ENCODE results near the gene PINLYP.

PINLYP gene

DNA sequence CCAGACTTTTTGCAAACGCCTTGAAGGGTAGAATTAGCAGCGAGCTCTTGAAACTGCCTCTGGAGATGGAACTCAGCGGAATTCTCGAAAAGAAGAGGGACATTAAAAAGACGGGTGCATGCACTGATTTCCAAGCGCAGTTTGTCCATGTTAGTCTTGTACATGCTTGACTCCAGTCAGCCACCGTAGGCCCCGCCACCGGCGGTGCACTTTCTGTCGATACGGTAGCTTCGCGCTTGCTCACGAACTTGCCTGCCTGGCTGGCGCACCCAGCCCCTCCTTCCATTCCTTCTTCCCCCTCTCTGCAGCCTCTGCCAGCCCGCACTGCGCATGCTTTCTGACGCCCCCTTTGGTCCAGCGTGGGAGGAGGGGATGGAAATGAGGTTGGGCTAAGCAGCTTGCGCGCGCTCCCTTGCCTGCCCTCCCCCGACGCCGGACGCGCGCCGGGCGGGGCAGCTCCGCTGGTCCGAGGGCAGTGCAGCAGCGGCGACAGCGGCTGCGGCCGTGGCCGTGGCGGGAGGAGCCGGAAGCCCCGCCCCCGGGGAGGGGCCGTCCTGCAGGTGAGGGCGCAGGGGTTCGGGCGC lies 42.5 kb upstream of the PINLYP start, which contains the start of gene ZNF575:
Gene ZNF575, plus strand, starts transcription at position 227 of the 584 bp plus-strand sequence. CDS start 1,235 bp downstream, outside the sequence.
- peaks cover 10% of the 10 kb centered on the region for H3K36me3 ChIP-seq (ENCODE audit: insufficient read depth, insufficient read length, low read length)
- peak; percentile 85 for DNase-seq (ENCODE audit: low read depth, low spot score)
- peak within 1 kb of the TSS; percentile 80 for H3K9ac ChIP-seq (ENCODE audit: insufficient read length, low read depth)
- no peaks in the 10 kb centered on the region for H3K9me3 ChIP-seq (ENCODE audit: insufficient read depth, low read length)
- H3K27me3 ChIP-seq (ENCODE audit: insufficient read depth, insufficient read length), result no peaks in the 10 kb centered on the region
- H3K4me1 ChIP-seq (ENCODE audit: insufficient read depth, insufficient read length), result peaks cover 10% of the 10 kb centered on the region
- TF ChIP-seq SUZ12 (IDR thresholded peaks at IDR 0.05; ENCODE audit: extremely low read depth, insufficient read depth, insufficient read length), result no peak
- TF ChIP-seq YY1 (IDR thresholded peaks at IDR 0.05; ENCODE audit: insufficient read depth, insufficient read length), result no peak
- no peak for TF ChIP-seq ZNF274 (IDR thresholded peaks at IDR 0.05; ENCODE audit: low read depth, low read length)
- H3K4me3 ChIP-seq (ENCODE audit: insufficient read length, low read depth), result peak within 1 kb of the TSS; percentile 56

- peaks cover 16% of the 10 kb centered on the region for H3K36me3 ChIP-seq (ENCODE audit: insufficient read depth, insufficient read length, low read length)
- peaks cover 7% of the 10 kb centered on the region; the same call in 1 of the 2 replicates for H3K9me3 ChIP-seq (ENCODE audit: insufficient read depth, low read length)
- no peaks in the 10 kb centered on the region for H3K27me3 ChIP-seq (ENCODE audit: insufficient read depth, insufficient read length)
- DNase-seq (ENCODE audit: low read depth, low spot score), result peak; percentile 95
- H3K4me3 ChIP-seq (ENCODE audit: insufficient read length, low read depth), result peak overlapping the region; percentile 44
- TF ChIP-seq ZNF274 (IDR thresholded peaks at IDR 0.05; ENCODE audit: low read depth, low read length), result no peak
- no peak for TF ChIP-seq YY1 (IDR thresholded peaks at IDR 0.05; ENCODE audit: insufficient read depth, insufficient read length)
- no peak for TF ChIP-seq SUZ12 (IDR thresholded peaks at IDR 0.05; ENCODE audit: extremely low read depth, insufficient read depth, insufficient read length)
- peak overlapping the region; percentile 72 for H3K9ac ChIP-seq (ENCODE audit: insufficient read length, low read depth)
- H3K4me1 ChIP-seq (ENCODE audit: insufficient read depth, insufficient read length), result peaks cover 10% of the 10 kb centered on the region
Observed at GRCh38 chr19:43533546-43534304, 41.9 kb upstream of the PINLYP start.

DNA sequence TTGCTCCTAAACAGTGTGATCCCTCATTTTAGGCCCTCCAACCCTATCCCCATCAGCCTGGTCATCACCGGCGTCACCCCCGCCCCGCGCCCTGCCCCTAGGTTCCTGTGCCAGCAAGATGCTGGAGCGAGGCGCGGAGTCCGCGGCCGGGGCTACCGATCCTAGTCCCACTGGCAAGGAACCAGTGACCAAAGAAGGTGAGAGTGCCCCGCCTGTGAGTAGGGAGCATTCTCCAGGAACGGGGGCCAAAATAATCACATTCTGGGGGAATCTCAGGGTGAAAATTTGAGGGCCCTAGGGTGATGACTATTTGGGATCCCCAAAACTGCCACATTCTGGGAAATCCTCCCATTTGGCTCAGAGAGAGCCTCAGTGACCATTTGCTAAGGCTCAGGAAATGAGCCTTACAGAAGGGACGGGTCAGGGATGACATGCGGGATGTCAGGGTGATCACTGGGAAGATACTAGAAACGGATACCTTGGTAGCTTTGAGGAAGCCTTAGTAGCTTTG lies 41.2 kb upstream of the PINLYP start:
- TF ChIP-seq SUZ12 (IDR thresholded peaks at IDR 0.05; ENCODE audit: extremely low read depth, insufficient read depth, insufficient read length) (no peak), YY1 (IDR thresholded peaks at IDR 0.05; ENCODE audit: insufficient read depth, insufficient read length) (no peak), ZNF274 (IDR thresholded peaks at IDR 0.05; ENCODE audit: low read depth, low read length) (no peak)
- peaks cover 22% of the 10 kb centered on the region for H3K36me3 ChIP-seq (ENCODE audit: insufficient read depth, insufficient read length, low read length)
- peaks cover 13% of the 10 kb centered on the region; the same call in 1 of the 2 replicates for H3K9me3 ChIP-seq (ENCODE audit: insufficient read depth, low read length)
- H3K9ac ChIP-seq (ENCODE audit: insufficient read length, low read depth), result peak overlapping the region; percentile 33
- no peak for DNase-seq (ENCODE audit: low read depth, low spot score)
- peaks cover 10% of the 10 kb centered on the region for H3K4me1 ChIP-seq (ENCODE audit: insufficient read depth, insufficient read length)
- H3K4me3 ChIP-seq (ENCODE audit: insufficient read length, low read depth), result peak overlapping the region; percentile 21
- no peaks in the 10 kb centered on the region for H3K27me3 ChIP-seq (ENCODE audit: insufficient read depth, insufficient read length)

GRCh38 chr19:43534816-43535761 lies 40.5 kb upstream of the PINLYP start:
- H3K27me3 ChIP-seq (ENCODE audit: insufficient read depth, insufficient read length), result no peaks in the 10 kb centered on the region
- TF ChIP-seq ZNF274 (IDR thresholded peaks at IDR 0.05; ENCODE audit: low read depth, low read length), result no peak
- no peak for TF ChIP-seq YY1 (IDR thresholded peaks at IDR 0.05; ENCODE audit: insufficient read depth, insufficient read length)
- no peak for TF ChIP-seq SUZ12 (IDR thresholded peaks at IDR 0.05; ENCODE audit: extremely low read depth, insufficient read depth, insufficient read length)
- H3K9me3 ChIP-seq (ENCODE audit: insufficient read depth, low read length), result peaks cover 13% of the 10 kb centered on the region; the same call in 1 of the 2 replicates
- H3K4me1 ChIP-seq (ENCODE audit: insufficient read depth, insufficient read length), result peaks cover 10% of the 10 kb centered on the region
- H3K4me3 ChIP-seq (ENCODE audit: insufficient read length, low read depth), result no peak overlapping the region
- DNase-seq (ENCODE audit: low read depth, low spot score), result no peak
- peak overlapping the region; percentile 33 for H3K9ac ChIP-seq (ENCODE audit: insufficient read length, low read depth)
- peaks cover 25% of the 10 kb centered on the region for H3K36me3 ChIP-seq (ENCODE audit: insufficient read depth, insufficient read length, low read length)

DNA sequence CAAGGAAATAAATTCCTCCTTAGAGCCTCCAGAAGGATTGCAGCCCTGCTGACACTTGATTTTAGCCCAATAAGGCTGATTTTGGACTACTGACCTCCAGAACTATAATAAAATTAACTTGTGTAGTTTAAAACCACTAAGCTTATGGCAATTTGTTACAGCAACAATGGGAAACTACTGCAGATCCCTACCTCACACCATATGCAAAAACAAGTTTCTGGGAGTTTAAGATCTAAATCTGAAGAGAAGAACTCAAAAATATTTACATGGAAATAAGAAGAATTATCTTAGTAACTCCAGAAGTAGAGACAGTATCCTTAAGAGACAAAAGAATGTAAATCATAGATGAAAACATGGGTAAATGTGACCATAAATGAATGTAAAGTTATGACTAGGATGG lies 36.7 kb upstream of the PINLYP start:
- Histone ChIP-seq H3K9me3 (ENCODE audit: insufficient read depth, low read length) (peaks cover 13% of the 10 kb centered on the region; the same call in 1 of the 2 replicates), H3K9ac (ENCODE audit: insufficient read length, low read depth) (no peak overlapping the region), H3K4me1 (ENCODE audit: insufficient read depth, insufficient read length) (peaks cover 10% of the 10 kb centered on the region), H3K4me3 (ENCODE audit: insufficient read length, low read depth) (no peak overlapping the region), H3K27me3 (ENCODE audit: insufficient read depth, insufficient read length) (no peaks in the 10 kb centered on the region), H3K36me3 (ENCODE audit: insufficient read depth, insufficient read length, low read length) (peaks cover 47% of the 10 kb centered on the region)
- no peak for TF ChIP-seq YY1 (IDR thresholded peaks at IDR 0.05; ENCODE audit: insufficient read depth, insufficient read length)
- TF ChIP-seq SUZ12 (IDR thresholded peaks at IDR 0.05; ENCODE audit: extremely low read depth, insufficient read depth, insufficient read length), result no peak
- no peak for TF ChIP-seq ZNF274 (IDR thresholded peaks at IDR 0.05; ENCODE audit: low read depth, low read length)
- DNase-seq (ENCODE audit: low read depth, low spot score), result no peak

GRCh38 chr19:43540381-43540780 lies 35.2 kb upstream of the PINLYP start:
- H3K9ac ChIP-seq (ENCODE audit: insufficient read length, low read depth), result no peak overlapping the region
- H3K36me3 ChIP-seq (ENCODE audit: insufficient read depth, insufficient read length, low read length), result peaks cover 56% of the 10 kb centered on the region
- peaks cover 3% of the 10 kb centered on the region for H3K4me1 ChIP-seq (ENCODE audit: insufficient read depth, insufficient read length)

More at GRCh38 chr19:43540381-43540780, 35.2 kb upstream of the PINLYP start:
- H3K27me3 ChIP-seq (ENCODE audit: insufficient read depth, insufficient read length), result no peaks in the 10 kb centered on the region
- H3K9me3 ChIP-seq (ENCODE audit: insufficient read depth, low read length), result peaks cover 13% of the 10 kb centered on the region; the same call in 1 of the 2 replicates
- TF ChIP-seq SUZ12 (IDR thresholded peaks at IDR 0.05; ENCODE audit: extremely low read depth, insufficient read depth, insufficient read length), result no peak
- no peak for TF ChIP-seq YY1 (IDR thresholded peaks at IDR 0.05; ENCODE audit: insufficient read depth, insufficient read length)
- TF ChIP-seq ZNF274 (IDR thresholded peaks at IDR 0.05; ENCODE audit: low read depth, low read length), result no peak
- no peak overlapping the region for H3K4me3 ChIP-seq (ENCODE audit: insufficient read length, low read depth)
- no peak for DNase-seq (ENCODE audit: low read depth, low spot score)
